Anterior cingulate cortex (tissue), 58 donors: ENCODE data around the gene CACNG3.
A peak's percentile ranks its signal among the peaks of the same experiment; 100 is the strongest.
"Not testable (repeated sequence)": the region's sequence is repeated elsewhere in the genome, so short reads cannot be mapped to it uniquely, and the experiment has no call there.

Experiments used
- DNase-seq, 58 donors: peaks; one replicate each; lab custom pipeline; 2025; lab: John Stamatoyannopoulos, UW

CACNG3 gene

DNA sequence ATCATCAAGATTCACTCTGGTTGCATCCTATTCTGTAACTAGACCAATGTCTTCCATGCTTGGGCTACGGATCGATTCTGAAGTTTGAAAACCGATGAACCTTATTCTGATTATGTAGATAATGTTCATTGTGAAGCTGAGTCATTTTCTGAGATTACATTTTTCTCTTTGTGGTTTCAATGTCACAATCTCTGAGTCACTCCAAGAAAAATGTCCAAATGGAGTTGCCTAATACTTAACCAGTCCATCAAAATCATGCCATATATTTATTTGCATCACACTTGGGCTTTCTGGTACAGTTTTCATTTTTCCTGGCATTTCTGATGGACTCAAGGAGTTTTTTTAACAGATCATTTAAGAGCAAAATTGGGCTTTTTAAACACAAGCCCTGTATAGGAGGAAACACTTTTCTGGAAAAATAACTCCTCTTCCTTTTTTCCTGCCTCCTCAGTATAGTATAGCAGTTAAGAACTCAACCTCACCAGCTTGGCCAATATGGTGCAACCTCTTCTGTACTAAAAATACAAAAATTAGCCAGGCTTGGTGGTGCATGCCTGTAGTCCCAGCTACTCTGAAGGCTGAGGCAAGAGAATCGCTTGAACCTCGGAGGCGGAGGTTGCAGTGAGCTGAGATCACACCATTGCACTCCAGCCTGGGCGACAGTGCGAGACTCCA, 17.5 kb downstream of the CACNG3 start:
- no peak for DNase-seq

- no peak for DNase-seq
Measured at GRCh38 chr16:24275413-24275812, 19.3 kb downstream of the CACNG3 start.

DNA sequence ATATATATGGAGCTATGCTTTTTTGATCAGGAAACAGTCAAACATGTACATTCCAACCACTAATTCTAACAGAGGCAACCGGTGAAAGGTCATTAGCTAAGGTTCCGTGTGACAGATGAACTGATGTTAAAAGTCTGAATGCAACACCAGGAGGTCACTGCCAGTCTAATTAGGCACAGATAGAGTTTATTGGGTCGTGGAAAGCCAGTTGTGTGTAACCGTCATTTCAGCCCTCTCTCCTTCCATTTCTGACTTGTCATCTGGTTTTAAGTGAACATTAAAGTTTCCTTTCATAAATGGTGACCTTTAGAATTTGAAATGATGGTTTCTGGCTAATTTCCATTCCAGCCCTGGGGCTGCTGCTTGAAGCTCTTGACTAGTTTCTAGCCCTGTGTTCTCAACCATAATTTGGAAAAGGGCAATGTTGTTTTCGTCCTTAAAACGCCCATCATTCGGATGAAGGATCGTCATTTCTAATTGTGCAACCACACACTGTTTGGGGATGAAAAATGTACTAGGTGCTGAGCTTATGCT, 23.9 kb downstream of the CACNG3 start:
- no peak for DNase-seq

DNA sequence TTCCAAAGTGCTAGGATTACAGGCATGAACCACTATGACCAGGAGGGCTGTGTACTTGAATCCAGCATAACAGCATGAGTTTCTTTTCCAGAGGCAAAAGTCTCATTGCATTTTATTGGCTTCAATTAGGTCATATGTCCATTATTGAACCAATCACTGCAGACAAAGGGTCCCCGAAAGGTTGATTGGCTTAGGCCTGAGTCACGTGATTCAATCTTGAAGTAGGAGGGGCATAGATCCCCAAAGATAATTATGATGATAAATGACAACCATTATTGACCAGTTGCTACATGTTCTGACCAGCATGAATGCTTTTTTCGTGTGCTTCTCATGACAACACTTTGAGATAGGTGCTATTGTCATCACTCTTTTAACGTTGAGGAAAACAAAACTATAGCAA, 25.3 kb downstream of the CACNG3 start:
- DNase-seq = no peak

GRCh38 chr16:24282141-24282540, 26.0 kb downstream of the CACNG3 start:
- DNase-seq = no peak

DNA sequence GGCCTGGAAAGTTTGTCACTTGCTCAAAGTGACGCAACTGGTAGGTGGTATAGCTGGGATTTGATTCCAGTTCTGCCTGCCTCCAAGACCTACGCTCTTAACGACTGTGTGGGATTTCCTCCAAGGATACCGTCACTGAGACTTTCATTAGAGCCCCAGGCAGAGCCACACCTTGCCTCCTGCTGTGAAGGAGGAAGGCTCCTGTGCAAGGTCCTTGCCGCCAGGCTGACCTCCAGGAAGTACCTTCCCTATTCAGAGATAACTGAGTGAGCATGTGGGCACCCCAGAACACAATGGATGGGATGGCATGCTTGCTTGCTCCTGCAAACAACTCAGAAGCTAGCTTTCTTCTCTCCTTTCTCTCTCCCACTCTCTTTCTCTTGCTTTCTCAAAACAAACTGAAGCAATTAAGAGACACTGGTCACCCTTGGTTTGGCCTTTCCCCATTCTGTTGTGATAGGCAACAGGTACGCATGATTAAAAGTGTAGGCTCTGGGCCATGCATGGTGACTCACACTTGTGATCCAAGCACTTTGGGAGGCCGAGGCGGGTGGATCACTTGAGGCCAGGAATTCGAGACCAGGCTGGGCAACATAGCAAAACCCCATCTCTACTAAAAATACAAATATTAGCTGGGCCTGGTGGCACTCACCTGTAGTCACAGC, 30.7 kb downstream of the CACNG3 start:
- no peak for DNase-seq

DNA sequence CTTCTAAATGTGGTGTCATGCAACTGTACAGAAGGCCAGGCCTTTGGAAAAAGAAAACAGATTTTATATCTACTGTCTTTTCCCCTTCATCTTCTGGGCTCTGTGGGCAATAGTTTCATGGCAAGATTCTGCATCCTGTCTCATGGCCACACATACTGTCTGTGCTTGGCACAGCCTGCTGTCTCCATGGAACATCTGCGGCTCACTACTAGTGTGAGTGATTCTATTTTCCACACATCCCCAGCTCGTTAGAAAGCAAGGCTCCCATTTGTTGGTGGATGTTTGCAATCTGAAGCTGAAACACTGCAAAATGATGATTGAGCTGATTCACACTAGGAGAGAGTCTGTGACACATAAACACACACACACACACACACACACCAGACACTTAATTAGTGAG, 32.4 kb downstream of the CACNG3 start:
- peak in 33 of 58 donors; percentile 1 to 78 (median 29) for DNase-seq

DNA sequence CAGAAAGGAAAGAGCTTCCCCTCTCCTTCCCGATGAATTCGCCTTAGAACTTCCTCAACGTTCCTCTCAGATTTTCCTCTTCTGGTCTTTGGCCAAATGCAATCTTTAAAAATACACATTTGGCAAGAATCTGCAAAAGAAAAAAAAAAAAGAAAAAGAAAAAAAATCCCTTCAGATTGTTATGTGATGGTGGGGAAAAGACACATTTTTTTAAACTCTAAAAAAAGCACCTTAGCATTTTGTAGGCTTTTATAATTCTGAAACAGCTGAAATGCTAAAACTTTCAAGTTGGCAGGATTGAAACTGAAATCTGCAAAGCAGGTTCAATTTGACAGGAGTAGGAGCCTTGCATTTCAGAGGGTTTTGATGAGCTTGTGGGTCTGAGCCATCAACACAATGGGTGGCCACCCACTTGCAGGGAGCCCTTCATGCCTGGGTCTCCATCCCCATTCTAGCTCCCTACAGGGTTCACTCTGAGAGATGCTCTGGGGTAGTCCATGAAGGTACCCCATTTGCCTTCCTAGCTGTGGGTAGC, 33.1 kb downstream of the CACNG3 start:
- DNase-seq = no peak

GRCh38 chr16:24291932-24292331, 35.8 kb downstream of the CACNG3 start:
- DNase-seq = peak in 1 of 58 donors; percentile 19

- no peak for DNase-seq
Measured at GRCh38 chr16:24294131-24294530, 38.0 kb downstream of the CACNG3 start.

DNA sequence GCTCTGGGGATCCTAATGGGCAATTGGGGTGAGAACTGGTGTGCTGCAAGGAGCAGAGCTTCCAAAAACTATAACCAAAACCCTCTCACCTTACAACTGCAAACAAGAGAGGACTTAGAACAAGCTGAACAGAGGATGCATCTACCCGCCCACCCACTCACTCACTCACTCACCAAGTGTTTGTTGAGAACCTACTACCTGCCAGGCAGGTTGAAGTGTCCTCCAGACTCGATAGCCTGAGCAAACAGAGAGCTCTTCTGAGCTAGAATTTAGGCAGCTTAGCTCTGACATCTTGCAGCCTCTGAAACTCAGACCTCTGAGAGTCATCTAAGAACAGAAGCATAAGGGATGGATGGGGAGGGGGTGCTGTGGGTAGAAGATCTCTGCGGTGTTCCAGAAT, 41.2 kb downstream of the CACNG3 start:
- no peak for DNase-seq

DNA sequence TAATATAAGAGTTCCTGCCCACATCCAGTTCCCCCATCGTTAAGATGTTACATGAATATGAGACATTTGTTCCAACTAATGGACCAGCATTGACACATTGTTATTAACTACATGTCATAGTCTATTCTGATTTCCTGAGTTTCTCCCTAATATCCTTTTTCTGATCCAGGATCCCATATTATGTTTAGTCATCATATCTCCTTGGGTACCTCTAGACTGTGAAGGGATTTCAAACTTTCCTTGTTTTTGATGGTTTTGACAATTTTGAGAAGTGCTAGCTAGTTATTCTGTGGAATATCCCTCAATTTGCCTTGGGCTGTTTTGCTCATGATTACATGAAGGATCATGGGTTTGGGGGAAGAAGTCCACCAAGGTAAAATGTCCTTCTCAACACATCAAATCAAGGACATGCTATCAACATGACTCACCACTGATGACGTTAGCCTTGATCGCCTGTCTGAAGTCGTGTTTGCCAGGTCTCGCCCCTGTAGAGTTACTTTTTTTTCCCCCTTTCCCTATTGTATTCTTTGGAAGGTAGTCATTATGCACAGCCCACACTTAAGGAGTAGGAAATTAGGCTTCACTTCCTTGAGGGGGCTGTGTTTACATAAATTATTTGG, 42.5 kb downstream of the CACNG3 start:
- DNase-seq = no peak

DNA sequence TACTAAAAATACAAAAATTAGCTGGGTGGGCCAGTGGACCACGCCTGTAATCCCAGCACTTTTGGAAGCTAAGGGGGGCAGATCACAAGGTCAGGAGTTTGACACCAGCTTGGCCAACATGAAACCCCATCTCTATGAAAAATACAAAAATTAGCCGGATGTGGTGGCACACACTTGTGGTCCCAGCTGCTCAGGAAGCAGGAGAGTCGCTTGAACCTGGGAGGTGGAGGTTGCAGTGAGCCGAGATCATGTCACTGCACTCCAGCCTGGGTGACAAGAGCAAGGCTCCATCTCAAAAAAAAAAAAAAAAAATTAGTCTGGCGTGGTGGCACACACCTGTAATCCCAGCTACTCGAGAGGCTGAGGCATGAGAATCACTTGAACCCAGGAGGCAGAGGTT, 44.6 kb downstream of the CACNG3 start:
- not testable (repeated sequence) for DNase-seq

DNA sequence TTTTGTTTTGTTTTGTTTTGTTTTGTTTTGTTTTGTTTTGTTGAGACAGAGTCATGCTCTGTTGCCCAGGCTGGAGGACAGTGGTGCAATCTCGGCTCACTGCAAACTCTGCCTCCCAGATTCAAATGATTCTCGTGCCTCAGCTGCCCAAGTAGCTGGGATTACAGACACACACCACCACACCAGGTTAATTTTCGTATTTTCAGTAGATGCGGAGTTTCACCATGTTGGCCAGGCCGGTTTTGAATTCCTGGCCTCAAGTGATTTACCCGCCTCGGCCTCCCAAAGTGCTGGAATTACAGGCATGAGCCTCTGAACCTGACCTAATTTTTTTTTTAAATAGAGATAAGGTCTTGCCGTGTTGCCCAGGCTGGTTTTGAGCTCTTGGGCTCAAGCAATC, 46.5 kb downstream of the CACNG3 start:
- DNase-seq = no peak

DNA sequence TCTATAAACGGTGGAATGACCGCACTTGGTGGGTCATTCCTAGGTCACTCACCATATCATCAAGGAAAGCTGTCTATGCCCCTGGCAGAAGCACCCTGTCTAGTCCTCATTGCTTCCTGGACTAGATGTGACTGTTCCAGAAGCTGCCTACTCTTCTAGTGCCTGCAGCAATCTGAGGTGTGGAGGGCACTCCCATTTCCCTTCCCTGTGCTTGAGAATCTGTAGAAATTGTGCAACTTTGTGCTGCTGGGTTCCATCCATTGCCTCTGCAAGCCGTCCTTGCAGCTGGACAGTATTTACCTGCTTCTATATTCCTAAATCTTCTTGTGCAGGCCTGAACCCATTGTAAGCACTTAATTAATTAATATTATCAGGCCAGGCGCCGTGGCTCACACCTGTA, 52.1 kb downstream of the CACNG3 start:
- DNase-seq = no peak

DNA sequence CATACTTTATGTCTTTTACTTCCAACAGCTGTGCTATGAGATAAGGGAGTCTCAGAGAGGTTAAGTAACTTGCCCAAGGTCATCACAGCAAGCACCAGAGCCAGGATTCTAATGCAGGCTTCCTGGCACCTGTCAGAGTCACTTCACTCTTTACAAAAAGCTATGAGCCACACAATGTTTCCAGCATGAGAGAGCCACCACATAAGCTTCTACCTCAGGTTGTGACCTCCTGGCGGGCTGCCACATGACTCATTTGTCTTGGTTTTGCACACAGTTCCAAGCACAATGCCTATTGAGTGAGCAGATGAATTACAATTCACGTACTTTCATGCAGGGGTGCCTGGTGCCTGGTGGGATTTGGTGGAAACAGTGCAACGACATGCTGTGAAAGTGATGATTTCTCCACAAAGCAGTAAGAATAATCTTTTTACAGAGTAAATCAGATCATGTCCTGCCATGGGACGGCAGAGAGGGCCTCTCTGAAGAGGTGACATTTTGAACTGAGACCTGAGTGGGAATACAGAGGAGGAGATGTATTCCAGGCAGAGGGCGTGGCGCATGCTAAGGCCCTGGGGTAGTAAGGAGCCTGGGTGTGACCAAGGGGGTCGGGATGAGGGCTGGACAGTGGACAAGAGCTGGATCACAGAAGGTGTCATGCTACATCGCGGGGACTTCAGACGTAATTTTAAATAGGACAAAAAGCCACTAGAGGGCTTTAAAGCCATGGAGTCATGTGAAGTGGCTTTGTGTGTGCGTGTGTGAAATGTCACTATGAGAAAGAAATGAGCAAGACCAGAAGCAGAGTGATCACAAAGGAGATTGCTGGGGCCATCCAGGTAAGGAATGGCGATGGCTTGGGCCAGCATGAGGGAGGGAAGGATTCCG, 53.4 kb downstream of the CACNG3 start:
- DNase-seq = peak in 2 of 58 donors; percentile 3 to 6

GRCh38 chr16:24315343-24315742, 59.2 kb downstream of the CACNG3 start:
- no peak for DNase-seq

DNA sequence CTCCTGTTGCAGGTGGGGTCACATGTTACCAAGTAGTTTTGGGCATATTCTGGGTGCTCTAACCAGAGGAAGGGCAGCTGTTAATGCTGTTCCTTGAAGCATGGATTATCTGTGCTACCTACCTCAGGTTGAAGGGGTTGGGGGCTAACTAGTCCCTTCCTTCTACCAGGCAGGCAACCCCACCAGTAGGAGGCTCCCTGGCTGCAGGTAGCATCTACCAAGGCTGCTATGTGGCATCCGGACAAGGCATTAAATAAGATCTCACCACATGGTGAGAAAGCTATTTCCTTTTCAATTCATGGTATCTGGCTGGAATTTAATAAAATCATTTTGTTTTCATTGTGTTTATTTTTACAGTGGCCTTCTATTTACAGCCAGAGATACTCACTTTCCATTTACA, 62.5 kb downstream of the CACNG3 start:
- DNase-seq = no peak

- no peak for DNase-seq
Measured at GRCh38 chr16:24319126-24319814, 63.1 kb downstream of the CACNG3 start.

- DNase-seq = no peak
Measured at GRCh38 chr16:24322106-24322505, 66.0 kb downstream of the CACNG3 start.
